Stimulated activated effector memory CD8-positive, alpha-beta T cell treated with anti-CD3 and anti-CD28 coated beads, Interleukin-12 subunit alpha, Interleukin-12 subunit beta, amount 100 ng/mL, for 72 hours (primary cell): ENCODE results near the gene APAF1.
A peak's percentile ranks its signal among the peaks of the same experiment; 100 is the strongest.
"Not testable (repeated sequence)": the region's sequence is repeated elsewhere in the genome, so short reads cannot be mapped to it uniquely, and the experiment has no call there.

ENCODE experiments used
- ATAC-seq: fragments of 150-1000 bp; cut with Tn5 transposase; 2 replicates; pipeline ENCODE4 v1.10.0; 2021
- DNase-seq, 2 donors: peaks; one replicate each; pipeline ENCODE4 v3.0.0; 2021 to 2022; ENCODE audit warnings: low spot score in 2 of 2
- H3K27ac Mint-ChIP-seq: one replicate; pipeline ENCODE4 v1.8.0; 2022; ENCODE audit warnings: mild to moderate bottlenecking, mixed read lengths
- H3K36me3 Mint-ChIP-seq: one replicate; pipeline ENCODE4 v1.8.0; 2022; ENCODE audit warnings: mild to moderate bottlenecking, mixed read lengths
- H3K4me1 Mint-ChIP-seq: one replicate; pipeline ENCODE4 v1.8.0; 2022; ENCODE audit warnings: mixed read lengths
- H3K4me3 Mint-ChIP-seq: one replicate; pipeline ENCODE4 v1.8.0; 2022; ENCODE audit warnings: mild to moderate bottlenecking, mixed read lengths
- H3K9me3 Mint-ChIP-seq: one replicate; pipeline ENCODE4 v1.8.0; 2022; ENCODE audit warnings: mixed read lengths

The APAF1 gene

DNA sequence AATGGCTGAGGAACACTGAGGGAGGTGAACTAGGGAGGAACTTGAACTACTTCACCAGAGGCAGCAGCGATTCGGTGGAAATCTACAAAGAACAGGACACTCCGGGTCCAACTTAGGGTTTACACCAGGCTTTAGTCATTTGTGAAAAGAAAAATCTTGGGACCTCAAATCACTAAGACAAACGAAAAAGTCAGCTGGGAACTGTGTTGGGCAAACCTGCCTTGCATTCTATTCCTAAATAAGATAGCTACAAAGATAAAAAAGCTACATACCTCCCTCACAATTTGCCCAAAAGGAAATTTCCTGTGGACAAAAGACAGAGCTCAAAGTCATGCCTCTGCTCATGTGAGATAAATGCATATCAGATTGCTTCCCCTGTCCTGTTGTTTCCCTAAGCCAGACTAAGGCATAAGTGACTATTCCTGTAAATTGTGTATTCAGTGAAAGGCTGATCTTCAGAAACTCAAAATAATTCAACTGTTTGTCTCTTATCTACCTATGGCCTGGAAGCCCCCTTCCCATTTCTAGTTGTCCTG is 106.6 kb downstream of the APAF1 start:
- ATAC-seq (no peak), DNase-seq (no peak)
- Mint-ChIP-seq H3K36me3 (no peaks in the 10 kb centered on the region), H3K9me3 (no peaks in the 10 kb centered on the region), H3K4me3 (no peak overlapping the region), H3K27ac (no peak overlapping the region), H3K4me1 (peaks cover 17% of the 10 kb centered on the region)

DNA sequence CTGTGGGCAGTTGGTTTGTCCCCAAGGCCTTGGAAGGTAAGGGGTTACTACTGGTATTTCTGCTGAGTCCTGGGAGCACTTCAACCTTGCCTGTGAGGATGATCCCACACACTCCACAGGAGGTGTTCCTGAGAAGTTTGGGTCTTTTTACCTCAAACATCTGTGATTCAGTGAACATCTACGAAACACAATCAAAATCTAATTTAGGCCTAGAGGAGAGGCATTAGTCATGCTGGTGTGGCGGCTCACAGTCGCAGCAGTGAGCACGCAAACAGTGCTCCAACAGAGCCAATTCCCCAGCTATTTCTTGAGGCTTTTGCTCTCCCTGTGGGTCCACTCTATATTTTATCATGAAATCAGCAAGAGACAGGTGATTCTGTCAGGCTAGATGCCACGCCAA is 107.6 kb downstream of the APAF1 start:
- H3K9me3 Mint-ChIP-seq, result no peaks in the 10 kb centered on the region
- no peak overlapping the region for H3K27ac Mint-ChIP-seq

DNA sequence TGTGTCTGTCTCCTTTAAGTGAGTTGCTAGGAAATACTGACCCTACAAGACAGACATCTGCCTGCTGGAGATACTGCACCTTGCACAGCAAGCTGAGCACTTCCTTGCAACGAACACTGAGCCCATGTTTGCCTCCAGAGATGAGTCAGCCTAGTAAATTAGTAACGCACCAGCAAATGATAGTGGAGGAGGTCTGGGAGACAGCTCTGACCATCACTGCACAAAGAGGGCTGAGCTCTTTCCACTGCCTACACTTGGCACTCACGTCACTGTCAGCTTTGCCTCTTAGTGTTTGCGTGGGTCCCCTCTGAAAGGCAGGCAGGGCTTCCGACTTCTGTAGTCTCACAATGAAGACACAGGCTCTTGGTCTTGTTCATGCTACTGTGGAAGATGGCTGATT is 109.0 kb downstream of the APAF1 start:
- Mint-ChIP-seq H3K36me3 (no peaks in the 10 kb centered on the region), H3K4me3 (peak overlapping the region; percentile 42), H3K27ac (peak overlapping the region; percentile 78), H3K4me1 (peaks cover 16% of the 10 kb centered on the region), H3K9me3 (no peaks in the 10 kb centered on the region)
- DNase-seq (peak; percentile 11 to 79), ATAC-seq (peak; percentile 95)

More for the DNA sequence above, 107.6 kb downstream of the APAF1 start:
- peaks cover 16% of the 10 kb centered on the region for H3K4me1 Mint-ChIP-seq
- no peaks in the 10 kb centered on the region for H3K36me3 Mint-ChIP-seq
- ATAC-seq (no peak), DNase-seq (no peak)
- no peak overlapping the region for H3K4me3 Mint-ChIP-seq

DNA sequence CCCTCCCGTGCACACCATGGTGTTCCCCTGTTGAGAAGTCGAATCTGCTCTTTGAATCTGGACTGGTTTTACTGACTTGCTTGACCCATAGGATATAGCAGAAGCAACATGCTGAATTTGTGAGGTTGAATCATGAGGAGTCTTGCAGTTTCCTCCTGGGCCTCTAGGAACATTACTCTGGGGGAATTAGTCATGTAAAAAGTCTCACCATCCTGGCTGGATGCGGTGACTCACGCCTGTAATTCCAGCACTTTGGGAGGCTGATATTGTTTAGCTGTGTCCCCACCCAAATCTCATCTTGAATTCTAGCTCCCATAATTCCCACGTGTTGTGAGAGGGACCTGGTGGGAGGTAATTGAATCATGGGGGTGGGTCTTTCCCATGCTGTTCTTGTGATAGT is 110.8 kb downstream of the APAF1 start:
- not testable (repeated sequence) for H3K36me3 Mint-ChIP-seq, ATAC-seq, H3K9me3 Mint-ChIP-seq, H3K27ac Mint-ChIP-seq, DNase-seq, H3K4me3 Mint-ChIP-seq
- peaks cover 16% of the 10 kb centered on the region for H3K4me1 Mint-ChIP-seq

DNA sequence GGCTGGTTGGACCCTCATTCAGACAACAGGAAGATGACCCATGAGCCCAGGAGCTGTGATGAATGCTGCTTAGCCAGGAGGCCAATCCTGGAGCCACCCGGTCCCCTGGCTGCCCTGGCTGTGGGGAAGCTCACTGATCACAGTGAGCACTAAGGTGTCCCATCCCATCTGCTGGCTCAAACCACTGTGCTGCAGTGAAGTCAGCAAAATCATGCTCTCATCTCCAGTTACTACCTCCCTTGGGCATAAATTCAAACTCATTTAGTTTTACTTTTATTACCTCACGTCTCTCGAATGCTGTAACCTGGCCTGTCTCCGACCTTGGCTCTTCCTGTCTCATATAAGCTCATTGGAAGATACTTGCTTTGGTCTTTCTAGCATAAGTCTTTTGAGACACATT is 112.4 kb downstream of the APAF1 start:
- no peaks in the 10 kb centered on the region for H3K9me3 Mint-ChIP-seq
- ATAC-seq (no peak), DNase-seq (no peak)
- no peak overlapping the region for H3K27ac Mint-ChIP-seq
- H3K4me1 Mint-ChIP-seq, result peaks cover 16% of the 10 kb centered on the region
- H3K36me3 Mint-ChIP-seq, result no peaks in the 10 kb centered on the region
- no peak overlapping the region for H3K4me3 Mint-ChIP-seq

DNA sequence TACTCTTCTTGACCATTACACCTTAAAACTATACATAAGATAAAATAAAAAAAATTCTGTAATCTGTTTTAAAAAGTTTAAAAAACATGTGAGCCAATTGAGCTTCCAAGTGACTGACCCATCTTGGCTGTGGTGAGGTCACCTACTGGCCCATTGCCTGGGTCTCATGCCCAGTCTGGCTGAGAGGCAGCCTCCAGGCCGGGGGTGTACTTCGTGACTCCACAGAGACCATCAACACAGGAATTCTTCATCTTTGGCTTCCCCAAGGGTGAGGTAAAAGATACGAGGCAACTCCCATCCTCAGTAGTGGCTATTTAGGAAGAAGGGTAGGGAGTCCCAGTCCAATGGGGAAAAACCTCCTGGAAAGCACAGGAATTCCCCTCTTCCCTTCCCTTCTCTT is 113.2 kb downstream of the APAF1 start:
- Mint-ChIP-seq H3K9me3 (no peaks in the 10 kb centered on the region), H3K4me1 (peaks cover 16% of the 10 kb centered on the region), H3K36me3 (no peaks in the 10 kb centered on the region), H3K27ac (no peak overlapping the region), H3K4me3 (no peak overlapping the region)
- ATAC-seq, result no peak
- DNase-seq, result no peak

DNA sequence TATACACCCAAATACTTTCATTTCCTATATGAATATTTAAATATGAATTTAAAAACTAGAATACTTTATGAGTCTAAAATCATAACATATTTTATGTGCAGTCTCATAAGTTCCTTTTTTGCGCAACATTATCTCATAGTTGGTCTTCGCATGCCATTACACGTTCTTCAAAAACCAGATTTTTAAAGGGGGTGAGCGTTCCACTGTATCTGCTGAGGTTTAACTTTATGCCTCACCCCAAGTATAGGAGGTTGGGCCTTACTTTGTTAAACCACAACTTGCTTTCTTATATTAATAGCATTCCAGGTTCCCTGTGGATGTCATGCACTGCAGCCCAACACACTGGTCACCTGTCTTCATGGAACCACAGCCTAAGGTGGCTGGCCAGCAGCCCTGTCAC is 118.6 kb downstream of the APAF1 start:
- H3K9me3 Mint-ChIP-seq, result no peaks in the 10 kb centered on the region
- H3K4me1 Mint-ChIP-seq, result no peaks in the 10 kb centered on the region
- H3K27ac Mint-ChIP-seq, result no peak overlapping the region
- no peak overlapping the region for H3K4me3 Mint-ChIP-seq
- DNase-seq, result no peak
- ATAC-seq, result no peak
- H3K36me3 Mint-ChIP-seq, result no peaks in the 10 kb centered on the region

DNA sequence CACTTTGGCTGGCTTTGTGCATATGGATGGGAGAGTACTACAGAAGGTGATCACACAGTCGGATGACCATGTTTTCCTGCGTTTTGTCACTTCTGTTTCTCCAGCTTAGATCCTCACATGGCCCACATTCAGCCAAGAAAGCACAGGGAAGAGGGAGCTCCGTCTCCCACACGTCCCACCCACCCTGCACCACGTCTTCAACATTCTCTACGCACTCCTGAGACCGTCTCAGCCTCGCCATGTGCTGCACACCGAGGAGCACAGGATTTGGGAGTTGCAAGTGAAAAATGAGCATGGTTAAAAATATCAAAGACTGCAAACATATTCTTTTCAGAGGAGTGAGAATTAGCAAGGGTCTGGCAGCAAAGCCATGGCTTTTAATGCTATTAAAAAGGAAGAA is 122.2 kb downstream of the APAF1 start:
- no peak overlapping the region for H3K27ac Mint-ChIP-seq
- no peak overlapping the region for H3K4me3 Mint-ChIP-seq
- no peak for DNase-seq
- peaks cover 5% of the 10 kb centered on the region for H3K4me1 Mint-ChIP-seq
- H3K9me3 Mint-ChIP-seq, result peaks cover 3% of the 10 kb centered on the region
- no peak for ATAC-seq
- no peaks in the 10 kb centered on the region for H3K36me3 Mint-ChIP-seq

DNA sequence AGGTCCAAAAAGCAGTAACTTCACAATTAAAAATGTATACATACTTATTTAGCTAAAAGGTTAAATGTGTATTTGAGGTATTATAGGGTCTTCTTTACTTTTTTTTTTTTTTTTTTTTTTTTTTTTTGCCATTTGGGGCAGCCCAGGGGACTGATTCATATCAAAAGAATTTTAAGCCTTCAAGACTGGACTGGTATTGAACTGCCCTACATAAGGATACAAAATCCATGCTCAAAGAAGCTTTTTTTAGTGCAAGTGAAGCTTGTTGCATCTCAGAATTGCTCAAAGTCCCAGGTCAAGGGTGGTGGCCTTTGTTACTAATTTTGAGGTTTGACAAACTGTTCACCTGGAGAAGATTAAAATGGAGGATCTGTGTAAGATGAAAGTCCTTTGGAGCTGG is 124.0 kb downstream of the APAF1 start:
- Mint-ChIP-seq H3K36me3 (no peaks in the 10 kb centered on the region), H3K4me3 (no peak overlapping the region), H3K9me3 (peaks cover 4% of the 10 kb centered on the region), H3K27ac (no peak overlapping the region), H3K4me1 (peaks cover 6% of the 10 kb centered on the region)
- ATAC-seq (no peak), DNase-seq (no peak)

DNA sequence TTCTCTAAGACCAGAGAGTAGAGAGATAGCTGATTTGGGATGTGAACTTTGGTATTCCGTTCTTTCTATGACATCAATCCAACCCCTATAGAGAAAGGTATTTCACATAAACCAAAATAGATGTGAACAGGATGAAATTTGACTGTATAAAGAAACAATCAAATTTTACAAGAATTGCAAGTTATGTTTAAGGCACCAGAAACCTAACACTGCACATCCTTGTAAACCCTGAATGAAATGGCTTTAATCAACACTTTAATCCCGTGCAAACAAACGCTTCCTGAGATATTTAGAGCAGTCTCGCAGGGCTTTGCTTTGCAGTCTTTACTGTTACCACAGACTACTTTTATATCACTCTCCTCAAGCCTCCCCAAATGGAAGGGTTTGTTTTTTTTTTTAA is 125.1 kb downstream of the APAF1 start:
- ATAC-seq (no peak), DNase-seq (no peak)
- no peak overlapping the region for H3K27ac Mint-ChIP-seq
- H3K4me3 Mint-ChIP-seq, result no peak overlapping the region
- peaks cover 4% of the 10 kb centered on the region for H3K9me3 Mint-ChIP-seq
- no peaks in the 10 kb centered on the region for H3K36me3 Mint-ChIP-seq
- H3K4me1 Mint-ChIP-seq, result peaks cover 6% of the 10 kb centered on the region

DNA sequence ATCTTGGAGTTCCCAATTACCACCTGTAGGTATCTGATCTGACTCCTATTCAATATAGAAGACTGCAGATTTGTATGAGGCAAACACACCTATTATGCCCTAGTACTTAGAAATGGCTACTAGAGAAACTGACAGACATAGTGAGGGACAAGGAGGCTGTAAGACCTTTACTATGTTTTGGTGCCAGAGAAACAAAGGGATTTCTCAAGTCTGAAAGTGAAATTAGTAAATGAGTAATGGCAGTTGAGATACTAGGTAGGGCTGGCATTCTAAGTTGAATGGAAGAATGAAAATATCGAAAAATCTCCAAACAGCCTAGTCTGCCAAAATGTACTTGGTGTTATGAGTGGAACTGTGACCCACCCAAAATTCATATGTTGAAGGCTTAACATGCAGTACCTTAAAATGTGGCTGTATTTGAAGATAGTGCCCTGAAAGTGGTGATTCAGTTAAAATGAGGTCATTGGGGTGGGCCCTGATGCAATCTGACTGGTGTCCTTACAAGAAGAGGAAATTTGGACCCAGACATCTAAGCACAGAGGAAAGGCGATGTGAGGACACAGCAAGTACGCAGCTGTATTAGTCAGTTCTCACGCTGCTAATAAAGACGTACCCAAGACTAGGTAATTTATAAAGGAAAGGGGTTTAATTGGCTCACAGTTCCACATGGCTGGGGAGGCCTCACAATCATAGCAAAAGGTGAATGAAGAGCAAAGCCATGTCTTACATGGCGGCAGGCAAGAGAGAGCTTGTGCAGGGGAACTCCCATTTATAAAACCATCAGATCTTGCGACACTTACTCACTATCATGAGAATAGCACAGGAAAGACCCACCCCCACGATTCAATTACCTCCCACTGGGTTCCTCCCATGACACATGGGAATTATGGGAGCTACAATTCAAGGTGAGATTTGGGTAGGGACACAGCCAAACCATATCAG is 127.0 kb downstream of the APAF1 start:
- DNase-seq (no peak), ATAC-seq (peak; percentile 17)
- peaks cover 6% of the 10 kb centered on the region for H3K4me1 Mint-ChIP-seq
- H3K36me3 Mint-ChIP-seq, result no peaks in the 10 kb centered on the region
- no peak overlapping the region for H3K4me3 Mint-ChIP-seq
- peaks cover 4% of the 10 kb centered on the region for H3K9me3 Mint-ChIP-seq
- no peak overlapping the region for H3K27ac Mint-ChIP-seq

DNA sequence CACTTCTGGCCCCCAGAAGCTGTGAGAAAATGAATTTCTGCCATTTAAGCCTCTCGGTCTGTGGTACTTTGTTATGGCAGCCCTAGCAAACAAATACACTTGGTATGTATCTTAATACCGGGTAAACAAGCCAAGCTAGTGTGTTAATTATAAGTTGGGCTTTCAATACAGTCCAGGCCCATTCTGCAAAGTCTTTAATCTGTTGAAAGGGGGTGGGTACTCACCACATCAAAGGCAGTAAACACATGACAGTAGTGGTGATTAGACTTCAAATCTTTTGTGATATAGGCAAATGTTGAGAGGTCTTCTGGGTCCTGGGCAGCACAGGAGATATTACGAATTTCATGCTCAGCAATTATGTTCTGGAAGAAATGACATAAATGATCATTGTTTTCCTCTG is 127.7 kb downstream of the APAF1 start:
- no peak for ATAC-seq
- H3K27ac Mint-ChIP-seq, result no peak overlapping the region
- no peaks in the 10 kb centered on the region for H3K36me3 Mint-ChIP-seq
- H3K9me3 Mint-ChIP-seq, result peaks cover 4% of the 10 kb centered on the region
- no peak overlapping the region for H3K4me3 Mint-ChIP-seq
- DNase-seq, result no peak
- peaks cover 6% of the 10 kb centered on the region for H3K4me1 Mint-ChIP-seq

DNA sequence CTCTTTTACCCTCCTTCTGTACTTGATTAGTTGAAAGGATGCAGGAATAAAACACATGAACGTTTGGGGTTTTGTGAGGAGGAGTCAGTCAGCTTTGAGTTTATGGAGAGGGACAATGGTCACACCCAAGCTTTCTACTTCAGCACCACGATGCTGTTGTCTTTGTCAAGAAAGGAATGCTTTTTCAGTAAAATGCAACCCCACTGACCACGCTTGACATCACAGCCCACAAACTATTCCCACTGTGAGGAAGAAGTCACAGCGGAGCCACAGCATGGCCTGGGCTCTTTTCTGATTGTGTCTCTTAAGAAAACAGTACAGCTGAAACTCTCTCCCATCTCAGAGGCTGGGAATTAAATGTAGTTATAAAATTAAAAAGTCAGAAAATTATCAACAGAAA is 135.2 kb downstream of the APAF1 start:
- Mint-ChIP-seq H3K27ac (no peak overlapping the region), H3K36me3 (no peaks in the 10 kb centered on the region), H3K4me3 (no peak overlapping the region), H3K4me1 (no peaks in the 10 kb centered on the region), H3K9me3 (no peaks in the 10 kb centered on the region)
- ATAC-seq (no peak), DNase-seq (peak in 1 of 2 donors; percentile 36)

DNA sequence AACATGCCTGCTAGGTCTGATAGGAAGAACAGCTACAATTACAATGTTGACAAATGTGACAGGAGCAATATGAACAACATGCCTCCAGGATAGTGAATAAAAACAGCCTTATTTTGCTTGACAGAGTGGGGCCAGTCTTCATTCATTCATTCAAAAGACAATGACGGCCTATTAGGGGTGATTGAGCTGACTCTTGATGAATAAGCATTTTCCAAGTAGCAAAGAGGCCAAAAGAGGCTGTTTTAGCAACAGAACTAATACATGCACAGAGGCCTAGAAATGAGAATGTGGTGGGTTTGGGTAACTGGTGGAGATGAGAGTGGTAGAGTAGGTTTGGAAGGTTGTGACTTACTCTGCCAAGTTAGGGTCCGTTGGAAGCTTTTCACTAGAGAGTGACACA is 138.3 kb downstream of the APAF1 start:
- H3K4me3 Mint-ChIP-seq, result no peak overlapping the region
- no peaks in the 10 kb centered on the region for H3K4me1 Mint-ChIP-seq
- no peaks in the 10 kb centered on the region for H3K36me3 Mint-ChIP-seq
- ATAC-seq, result no peak
- H3K9me3 Mint-ChIP-seq, result no peaks in the 10 kb centered on the region
- no peak overlapping the region for H3K27ac Mint-ChIP-seq
- DNase-seq, result no peak
